H1 (cell line): Measurements from ENCODE around the gene LRBA. TPM values are rescaled to one million over a fixed set of nuclear protein-coding genes. Genes with fewer than 3 reads are reported as not detected.

ENCODE experiments used
- CTCF ChIA-PET: fragments of 300-600 bp; sonication (Branson Sonifier 250); formaldehyde crosslinking; loops from one replicate; lab custom pipeline; 2021; ENCODE audit not compliant: partially characterized antibody; lab: Charles Lee
- POLR2A ChIA-PET: fragments of 300-600 bp; sonication (Branson Sonifier 250); formaldehyde crosslinking; loops from one replicate; lab custom pipeline; 2021; ENCODE audit warnings: inconsistent platforms; ENCODE audit not compliant: partially characterized antibody; lab: Charles Lee
- DNase-seq, 2 experiments: peaks; one replicate each; pipeline versions ENCODE4 v3.0.0 to v3.0.0-alpha.2; 2010 to 2022; ENCODE audit warnings: low spot score in 2 of 2, low read depth in 1 of 2, mixed read lengths in 1 of 2
- FAIRE-seq: peaks from 2 replicates; lab custom pipeline; 2011; peaks lifted over from hg19 to GRCh38; lab: Jason Lieb, UNC
- H2AFZ ChIP-seq: 2 replicates; pipeline ENCODE4 v1.8.1; 2012; ENCODE audit warnings: low read length, inconsistent platforms
- H2AK5ac ChIP-seq: 2 replicates; pipeline ENCODE4 v1.6.1; 2013; ENCODE audit warnings: low read depth, low read length
- H2BK120ac ChIP-seq: replicated peaks from 2 replicates; pipeline ENCODE3; 2013; ENCODE audit warnings: low read depth, low read length, inconsistent platforms
- H2BK12ac ChIP-seq: 2 replicates; pipeline ENCODE4 v1.6.1; 2013; ENCODE audit warnings: low read depth, low read length
- H2BK15ac ChIP-seq: 2 replicates; pipeline ENCODE4 v1.6.1; 2013; ENCODE audit warnings: low read length
- H2BK20ac ChIP-seq: 2 replicates; pipeline ENCODE4 v1.6.1; 2013; ENCODE audit warnings: low read length
- H2BK5ac ChIP-seq: 2 replicates; pipeline ENCODE4 v1.6.1; 2013; ENCODE audit warnings: low read depth, low read length
- H3K14ac ChIP-seq: 2 replicates; pipeline ENCODE4 v1.6.1; 2013; ENCODE audit warnings: inconsistent platforms; ENCODE audit not compliant: insufficient read length
- H3K18ac ChIP-seq: 2 replicates; pipeline ENCODE4 v1.6.1; 2013; ENCODE audit warnings: low read length; ENCODE audit errors: extremely low read depth
- H3K23ac ChIP-seq: 2 replicates; pipeline ENCODE4 v1.6.1; 2013; ENCODE audit warnings: inconsistent platforms; ENCODE audit not compliant: insufficient read length
- H3K23me2 ChIP-seq: 2 replicates; pipeline ENCODE4 v1.6.1; 2013; ENCODE audit warnings: low read depth, low read length
- H3K27ac ChIP-seq: 2 replicates; pipeline ENCODE4 v1.6.1; 2011; ENCODE audit warnings: low read depth, low read length, inconsistent platforms
- H3K27me3 ChIP-seq, 4 experiments: replicated peaks in 1 of 4; 1 replicate in 1 of 4; 2 replicates in 3 of 4; pipeline versions ENCODE4 v1.6.1 to v1.8.1; 2011 to 2013; ENCODE audit warnings: low read length in 3 of 4, mild to moderate bottlenecking in 3 of 4, inconsistent platforms in 2 of 4, mixed read lengths in 2 of 4, moderate library complexity in 1 of 4; ENCODE audit not compliant: control insufficient read depth in 3 of 4, insufficient read depth in 3 of 4; ENCODE audit errors: extremely low read depth in 1 of 4
- H3K36me3 ChIP-seq, 4 experiments: 2 replicates each; pipeline versions ENCODE4 v1.6.1 to v1.8.1; 2011 to 2013; ENCODE audit warnings: mild to moderate bottlenecking in 4 of 4, low read length in 3 of 4, moderate library complexity in 2 of 4, control low read depth in 1 of 4, inconsistent platforms in 1 of 4; ENCODE audit not compliant: insufficient read depth in 4 of 4, control insufficient read depth in 2 of 4
- H3K4ac ChIP-seq: replicated peaks from 2 replicates; pipeline ENCODE3; 2013; ENCODE audit warnings: low read length, low read depth, mixed read lengths, inconsistent platforms; ENCODE audit not compliant: insufficient read length
- H3K4me1 ChIP-seq, 4 experiments: replicated peaks in 1 of 4; 1 replicate in 1 of 4; 2 replicates in 3 of 4; pipeline versions ENCODE4 v1.6.1 to v1.8.1; 2011 to 2013; ENCODE audit warnings: low read length in 3 of 4, inconsistent platforms in 2 of 4, mixed read lengths in 1 of 4; ENCODE audit not compliant: insufficient read depth in 4 of 4, control insufficient read depth in 3 of 4
- H3K4me2 ChIP-seq, 2 experiments: 2 replicates each; pipeline versions ENCODE4 v1.6.1 to v1.8.1; 2011 to 2013; ENCODE audit warnings: low read depth in 2 of 2, low read length in 2 of 2, control low read depth in 1 of 2, inconsistent platforms in 1 of 2, mild to moderate bottlenecking in 1 of 2; ENCODE audit not compliant: insufficient read depth in 1 of 2
- H3K4me3 ChIP-seq, 4 experiments: fragments of 200-600, 300-600 bp in 1 of 4; sonication (generic), shearing (Covaris generic), sonication (Bioruptor Twin) in 1 of 4; 2 replicates each; pipeline versions ENCODE4 v1.5.1 to v1.8.1; 2011 to 2016; ENCODE audit warnings: low read length in 4 of 4, low read depth in 3 of 4, control low read depth in 2 of 4, inconsistent platforms in 2 of 4, mild to moderate bottlenecking in 2 of 4, mixed read lengths in 1 of 4, moderate library complexity in 1 of 4; ENCODE audit not compliant: insufficient read depth in 2 of 4; ENCODE audit errors: extremely low read depth in 1 of 4
- H3K56ac ChIP-seq: replicated peaks from 2 replicates; pipeline ENCODE3; 2013; ENCODE audit warnings: low read depth, mild to moderate bottlenecking, mixed read lengths, low read length, inconsistent platforms; ENCODE audit not compliant: insufficient read length
- H3K79me1 ChIP-seq: 2 replicates; pipeline ENCODE4 v1.6.1; 2013; ENCODE audit warnings: low read depth, low read length, control low read depth
- H3K79me2 ChIP-seq, 2 experiments: 2 replicates each; pipeline versions ENCODE4 v1.6.1 to v1.8.1; 2012 to 2013; ENCODE audit warnings: low read length in 2 of 2, mild to moderate bottlenecking in 2 of 2, inconsistent platforms in 1 of 2; ENCODE audit not compliant: insufficient read depth in 2 of 2, control insufficient read depth in 1 of 2
- H3K9ac ChIP-seq, 4 experiments: replicated peaks in 1 of 4; 1 replicate in 1 of 4; 2 replicates in 3 of 4; pipeline versions ENCODE4 v1.6.1 to v1.8.1; 2011 to 2013; ENCODE audit warnings: low read depth in 3 of 4, low read length in 3 of 4, control low read depth in 2 of 4, mild to moderate bottlenecking in 2 of 4, moderate library complexity in 2 of 4, inconsistent platforms in 1 of 4; ENCODE audit errors: extremely low read depth in 1 of 4
- H3K9me3 ChIP-seq, 2 experiments: 2 replicates each; pipeline versions ENCODE4 v1.6.1 to v1.8.1; 2012 to 2013; ENCODE audit warnings: mild to moderate bottlenecking in 2 of 2, moderate library complexity in 2 of 2, control low read depth in 1 of 2, inconsistent platforms in 1 of 2, low read depth in 1 of 2, low read length in 1 of 2, mixed read lengths in 1 of 2; ENCODE audit not compliant: insufficient read depth in 2 of 2
- H4K20me1 ChIP-seq, 2 experiments: replicated peaks in 1 of 2; 2 replicates each; pipeline versions ENCODE3 to v1.8.1; 2011 to 2013; ENCODE audit warnings: inconsistent platforms in 2 of 2, low read length in 2 of 2, mild to moderate bottlenecking in 1 of 2; ENCODE audit not compliant: insufficient read depth in 2 of 2, control insufficient read depth in 1 of 2
- H4K5ac ChIP-seq: 2 replicates; pipeline ENCODE4 v1.6.1; 2013; ENCODE audit warnings: low read length, low read depth, mixed read lengths, inconsistent platforms; ENCODE audit not compliant: insufficient read length
- H4K8ac ChIP-seq: 2 replicates; pipeline ENCODE4 v1.8.0; 2013; ENCODE audit warnings: mild to moderate bottlenecking, moderate library complexity, low read length, inconsistent platforms; ENCODE audit not compliant: insufficient read depth; ENCODE audit errors: extremely low read depth
- H4K91ac ChIP-seq: replicated peaks from 2 replicates; pipeline ENCODE3; 2013; ENCODE audit warnings: low read length, mixed read lengths, inconsistent platforms; ENCODE audit not compliant: insufficient read length
- ASH2L ChIP-seq: fragments of 200-600, 300-600 bp; sonication (generic); IDR thresholded peaks from one replicate; pipeline ENCODE4 v1.7.1; 2017; ENCODE audit warnings: low read length
- SAP30 ChIP-seq: fragments of 300-600 bp; sonication (generic); IDR thresholded peaks from 2 replicates; pipeline ENCODE4 v1.7.1; 2012; ENCODE audit warnings: low read length, moderate library complexity, mild to moderate bottlenecking, inconsistent platforms; ENCODE audit not compliant: insufficient read depth, insufficient replicate concordance
- WGBS, 2 experiments: shearing (Covaris generic) in 1 of 2; methylation state at CpG; one replicate each; pipeline versions ENCODE4 v1.1.6 to v1.1.7; 2013 to 2015; ENCODE audit warnings: low lambda C conversion rate in 2 of 2, mixed read lengths in 2 of 2, inconsistent platforms in 1 of 2, low coverage in 1 of 2, missing lambda C conversion rate in 1 of 2; ENCODE audit not compliant: insufficient replicate concordance in 2 of 2, insufficient coverage in 1 of 2, insufficient read length in 1 of 2; ENCODE audit errors: extremely low coverage in 1 of 2, missing lambda C conversion rate in 1 of 2; 5-methylcytosine and 5-hydroxymethylcytosine counted together
- polyA plus RNA-seq, 7 experiments: library from polyadenylated mRNA; depleted of rRNA in 3 of 7; stranded (reverse) in 5 of 7; unstranded in 2 of 7; fragments of >200 nt in 5 of 7; fragments of 200-250 nt in 2 of 7; gene quantifications; 1 replicate in 5 of 7; 2 replicates in 1 of 7; 4 replicates in 1 of 7; pipeline versions ENCODE4 v1.2.1 to v1.2.3, GENCODE V29; 2011 to 2013; ENCODE audit warnings: missing spikeins in 2 of 7, mixed read lengths in 2 of 7
- total RNA-seq: library from RNA; stranded (reverse); fragmentation: NEBNext Ultra II Directional; extraction: Animal tissue kit (Norgen Biotek cat#: 25700); gene quantifications from 2 replicates; pipeline ENCODE4 v1.2.1, GENCODE V29; 2021

The LRBA gene
- total and polyA plus RNA-seq, 2 of the 8 experiments (the other 6 are each of a cell fraction or from before 2014, with no cell fraction given), result 54.6 to 83.2 TPM

DNA sequence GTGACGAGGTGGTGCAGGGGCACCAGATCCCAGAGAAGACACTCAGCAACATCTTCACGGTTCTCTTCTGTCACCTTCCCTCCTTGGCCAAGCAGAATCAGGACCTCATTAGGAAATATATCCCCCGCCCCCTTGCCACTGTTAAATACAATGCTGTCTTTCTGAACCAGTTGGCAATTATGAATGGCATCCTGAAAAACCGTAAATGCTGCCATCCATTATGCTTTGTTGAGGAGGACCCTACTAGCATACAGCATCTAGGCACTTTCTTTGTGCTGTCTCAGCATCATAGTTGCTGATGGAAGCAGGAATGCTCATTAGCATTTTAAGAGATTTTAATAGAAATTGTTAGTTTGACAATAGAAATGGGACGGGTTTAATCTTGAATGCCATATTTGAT, 798.4 kb downstream of the LRBA start:
- H3K9me3 ChIP-seq, result no peaks in the 10 kb centered on the region
- H2BK12ac ChIP-seq, result no peak overlapping the region
- no peaks in the 10 kb centered on the region; a peak in 1 of 7 replicates for H3K27me3 ChIP-seq
- H4K5ac ChIP-seq, result no peak overlapping the region
- ChIA-PET POLR2A (no interaction called here), CTCF (interaction anchor here (0.6 to 4.2 kb wide), 10 partner anchors 8 to 234 kb away, joined by 3 to 23 read pairs (median 6); no protein-coding TSS in a partner anchor)
- no peak for TF ChIP-seq ASH2L
- TF ChIP-seq SAP30, result no peak
- FAIRE-seq (no peak), DNase-seq (no peak)
- H3K36me3 ChIP-seq, result no peaks in the 10 kb centered on the region
- no peak overlapping the region; the same call in 1 of the 2 replicates for H4K8ac ChIP-seq
- no peak overlapping the region for H2BK20ac ChIP-seq
- H2BK120ac ChIP-seq, result no peak overlapping the region
- no peak overlapping the region for H3K9ac ChIP-seq
- no peak overlapping the region for H3K18ac ChIP-seq
- no peak overlapping the region for H3K27ac ChIP-seq
- no peak overlapping the region for H3K4me2 ChIP-seq
- H4K20me1 ChIP-seq, result no peaks in the 10 kb centered on the region
- no peak overlapping the region for H2BK5ac ChIP-seq
- no peak overlapping the region for H2AK5ac ChIP-seq
- no peak overlapping the region for H3K4me3 ChIP-seq
- peaks cover 0 to 7% (median 0%) of the 10 kb centered on the region in 4 experiments; a peak in 4 of 7 replicates for H3K4me1 ChIP-seq
- H3K14ac ChIP-seq, result no peak overlapping the region
- H3K23ac ChIP-seq, result no peak overlapping the region
- 91% methylated on average over 5 of the region's 5 CpGs; no CpG with 5 or more reads in 1 of the 2 experiments for WGBS, 2 experiments
- H3K23me2 ChIP-seq, result no peaks in the 10 kb centered on the region
- no peaks in the 10 kb centered on the region for H3K79me2 ChIP-seq
- H3K56ac ChIP-seq, result no peak overlapping the region
- no peak overlapping the region for H3K4ac ChIP-seq
- no peak overlapping the region for H2BK15ac ChIP-seq
- no peak overlapping the region; the same call in 1 of the 2 replicates for H2AFZ ChIP-seq
- no peak overlapping the region for H4K91ac ChIP-seq
- no peaks in the 10 kb centered on the region for H3K79me1 ChIP-seq
